ENCODE data around the gene KDR. TPM values are rescaled to one million over a fixed set of nuclear protein-coding genes. Genes with fewer than 3 reads are reported as not detected.

Gene KDR
- total RNA-seq, 1 donor from 2014 or later = not detected

DNA sequence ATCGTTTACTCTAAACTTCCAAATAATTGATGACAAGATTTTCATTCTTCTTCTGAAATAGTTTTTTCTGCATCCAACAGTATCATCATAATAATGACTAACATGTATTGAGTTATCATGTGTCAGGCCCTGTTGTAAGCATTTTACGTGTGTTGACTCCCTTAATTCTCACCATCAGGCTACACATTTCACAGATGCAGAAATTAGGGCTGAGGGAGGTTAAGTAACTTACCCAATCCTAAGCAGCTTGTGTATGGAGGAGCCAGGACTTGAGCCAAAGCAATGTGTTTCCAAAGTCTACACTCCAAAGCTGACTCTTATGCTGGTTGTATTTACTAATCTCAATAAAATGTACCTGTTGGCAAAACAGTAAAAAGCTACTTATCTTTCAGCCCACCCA lies 11.2 kb upstream of the KDR start:
- H3K4me1 Mint-ChIP-seq = no peaks in the 10 kb centered on the region
- peaks cover 7% of the 10 kb centered on the region for H3K27me3 Mint-ChIP-seq
- H3K9me3 Mint-ChIP-seq = no peaks in the 10 kb centered on the region
- no peak for DNase-seq
- intact Hi-C loops (cut with micrococcal nuclease) = no loop called here
- no peak overlapping the region for H3K27ac Mint-ChIP-seq
- H3K36me3 Mint-ChIP-seq (ENCODE audit: low read depth) = no peaks in the 10 kb centered on the region
- H3K4me3 Mint-ChIP-seq = no peak overlapping the region

DNA sequence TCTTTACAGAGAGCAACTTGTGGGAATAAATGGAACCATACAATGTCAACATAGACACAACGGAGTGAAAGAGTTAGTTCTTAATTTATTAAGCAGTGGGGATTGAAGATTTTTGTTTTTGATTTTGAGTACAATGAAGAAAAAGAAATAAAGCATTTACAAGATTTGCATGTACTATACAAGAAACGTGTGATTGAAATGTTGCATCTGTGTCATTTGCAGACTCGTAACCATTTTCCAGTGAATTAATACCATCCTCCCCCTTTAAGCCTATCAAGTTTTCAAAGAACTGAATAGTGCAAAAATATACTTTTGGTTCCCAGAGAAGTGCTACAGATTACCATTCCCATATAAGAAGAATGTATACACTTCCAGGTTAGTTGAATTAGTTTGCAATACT lies 8.6 kb upstream of the KDR start:
- Mint-ChIP-seq H3K4me1 (no peaks in the 10 kb centered on the region), H3K27ac (no peak overlapping the region), H3K36me3 (ENCODE audit: low read depth) (no peaks in the 10 kb centered on the region), H3K9me3 (no peaks in the 10 kb centered on the region), H3K4me3 (no peak overlapping the region), H3K27me3 (peaks cover 7% of the 10 kb centered on the region)
- DNase-seq = no peak
- intact Hi-C loops (cut with micrococcal nuclease) = no loop called here

- no peak overlapping the region for H3K27ac Mint-ChIP-seq
- no peak overlapping the region for H3K4me3 Mint-ChIP-seq
- peaks cover 7% of the 10 kb centered on the region for H3K27me3 Mint-ChIP-seq
- H3K9me3 Mint-ChIP-seq = no peaks in the 10 kb centered on the region
- no peaks in the 10 kb centered on the region for H3K36me3 Mint-ChIP-seq (ENCODE audit: low read depth)
- intact Hi-C loops (cut with micrococcal nuclease) = no loop called here
- DNase-seq = no peak
- no peaks in the 10 kb centered on the region for H3K4me1 Mint-ChIP-seq
Observed at GRCh38 chr4:55132775-55133174, 7.4 kb upstream of the KDR start.

GRCh38 chr4:55127521-55127920 lies 2.1 kb upstream of the KDR start:
- Mint-ChIP-seq H3K4me3 (no peak overlapping the region), H3K36me3 (ENCODE audit: low read depth) (no peaks in the 10 kb centered on the region), H3K9me3 (peaks cover 3% of the 10 kb centered on the region), H3K27me3 (peaks cover 37% of the 10 kb centered on the region), H3K4me1 (no peaks in the 10 kb centered on the region), H3K27ac (no peak overlapping the region)
- intact Hi-C loops (cut with micrococcal nuclease) = no loop called here
- no peak for DNase-seq

GRCh38 chr4:55127053-55127452 lies 1.7 kb upstream of the KDR start:
- H3K4me3 Mint-ChIP-seq = no peak overlapping the region
- H3K27me3 Mint-ChIP-seq = peaks cover 40% of the 10 kb centered on the region
- no peak overlapping the region for H3K27ac Mint-ChIP-seq
- DNase-seq = no peak
- H3K9me3 Mint-ChIP-seq = peaks cover 3% of the 10 kb centered on the region
- intact Hi-C loops (cut with micrococcal nuclease) = no loop called here
- no peaks in the 10 kb centered on the region for H3K4me1 Mint-ChIP-seq
- no peaks in the 10 kb centered on the region for H3K36me3 Mint-ChIP-seq (ENCODE audit: low read depth)

GRCh38 chr4:55125763-55126541 lies 557 bp upstream of the KDR start:
- Mint-ChIP-seq H3K27ac (no peak overlapping the region), H3K4me3 (peak overlapping the region; percentile 40), H3K4me1 (no peaks in the 10 kb centered on the region), H3K27me3 (peaks cover 40% of the 10 kb centered on the region), H3K9me3 (peaks cover 3% of the 10 kb centered on the region), H3K36me3 (ENCODE audit: low read depth) (no peaks in the 10 kb centered on the region)
- intact Hi-C loops (cut with micrococcal nuclease) = no loop called here
- no peak for DNase-seq

DNA sequence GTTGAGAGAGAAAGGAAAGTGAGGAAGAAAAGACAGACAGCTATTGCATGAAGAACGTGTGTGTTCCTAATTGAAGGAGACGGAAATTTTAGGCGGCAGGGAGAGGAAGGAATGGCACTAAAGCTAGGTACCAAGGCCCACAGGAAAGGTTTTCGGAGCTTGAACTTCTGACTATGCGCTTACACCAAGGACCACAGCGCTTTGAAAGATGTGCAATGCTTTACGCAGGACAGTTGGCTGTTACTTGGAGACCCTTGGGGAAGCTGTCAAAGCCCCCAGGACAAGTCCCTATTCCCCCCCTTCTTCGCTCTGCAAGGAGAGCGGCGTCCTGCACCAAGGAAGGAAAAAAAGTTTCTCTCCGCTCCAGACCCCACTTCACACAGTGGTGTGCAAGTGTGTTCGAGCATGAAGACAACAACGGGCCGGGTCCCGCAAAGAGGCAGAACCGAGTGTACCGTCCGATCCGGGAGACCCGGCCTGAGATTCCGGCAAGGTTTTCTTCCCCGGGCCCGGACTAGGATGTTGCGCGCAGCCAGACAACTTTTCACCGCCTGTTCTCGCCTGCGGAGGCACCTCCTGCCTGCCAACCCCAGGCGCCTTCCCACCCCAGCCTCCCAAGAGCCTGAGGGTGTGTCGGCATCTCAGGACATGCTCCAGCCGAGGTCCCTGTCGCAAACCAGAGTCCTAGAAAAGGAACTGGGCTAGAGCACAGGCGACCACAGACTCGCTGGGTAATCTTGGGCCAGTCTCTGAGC lies 896 bp downstream of the KDR start:
- intact Hi-C loops (cut with micrococcal nuclease) = no loop called here
- no peak for DNase-seq
- Mint-ChIP-seq H3K4me3 (no peak overlapping the region), H3K27me3 (peaks cover 40% of the 10 kb centered on the region), H3K4me1 (no peaks in the 10 kb centered on the region), H3K36me3 (ENCODE audit: low read depth) (no peaks in the 10 kb centered on the region), H3K9me3 (peaks cover 3% of the 10 kb centered on the region), H3K27ac (no peak overlapping the region)

- no peak for DNase-seq
- no peak overlapping the region for H3K4me3 Mint-ChIP-seq
- H3K36me3 Mint-ChIP-seq (ENCODE audit: low read depth) = no peaks in the 10 kb centered on the region
- H3K9me3 Mint-ChIP-seq = peaks cover 3% of the 10 kb centered on the region
- peaks cover 40% of the 10 kb centered on the region for H3K27me3 Mint-ChIP-seq
- H3K27ac Mint-ChIP-seq = no peak overlapping the region
- H3K4me1 Mint-ChIP-seq = no peaks in the 10 kb centered on the region
- intact Hi-C loops (cut with micrococcal nuclease) = no loop called here
Observed at GRCh38 chr4:55123791-55124190, 1.6 kb downstream of the KDR start.

- H3K4me1 Mint-ChIP-seq = no peaks in the 10 kb centered on the region
- H3K27me3 Mint-ChIP-seq = peaks cover 37% of the 10 kb centered on the region
- H3K27ac Mint-ChIP-seq = no peak overlapping the region
- intact Hi-C loops (cut with micrococcal nuclease) = no loop called here
- H3K9me3 Mint-ChIP-seq = peaks cover 3% of the 10 kb centered on the region
- no peak overlapping the region for H3K4me3 Mint-ChIP-seq
- no peaks in the 10 kb centered on the region for H3K36me3 Mint-ChIP-seq (ENCODE audit: low read depth)
- DNase-seq = no peak
Observed at GRCh38 chr4:55122235-55122634, 3.2 kb downstream of the KDR start.

DNA sequence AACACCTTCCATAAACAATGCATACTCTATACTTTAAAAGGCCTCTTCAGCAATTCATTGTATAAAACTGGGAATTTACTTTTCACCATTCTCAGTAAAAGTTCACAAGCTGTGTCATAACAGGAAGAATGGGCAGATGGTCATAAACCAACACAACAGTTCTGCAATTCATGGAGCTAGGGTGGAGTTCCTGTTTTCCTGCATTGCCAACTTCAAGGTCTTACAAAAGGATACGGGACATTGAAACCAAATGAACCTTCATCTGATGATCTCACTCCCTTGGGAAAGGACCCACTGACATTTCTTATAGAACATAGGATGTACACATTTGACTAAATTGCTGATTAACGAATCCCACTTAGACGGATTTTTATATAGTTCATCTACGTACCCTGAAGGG lies 4.1 kb downstream of the KDR start:
- H3K9me3 Mint-ChIP-seq = peaks cover 3% of the 10 kb centered on the region
- H3K4me3 Mint-ChIP-seq = no peak overlapping the region
- intact Hi-C loops (cut with micrococcal nuclease) = no loop called here
- no peak overlapping the region for H3K27ac Mint-ChIP-seq
- H3K4me1 Mint-ChIP-seq = no peaks in the 10 kb centered on the region
- no peaks in the 10 kb centered on the region for H3K36me3 Mint-ChIP-seq (ENCODE audit: low read depth)
- H3K27me3 Mint-ChIP-seq = peaks cover 31% of the 10 kb centered on the region
- no peak for DNase-seq

- H3K36me3 Mint-ChIP-seq (ENCODE audit: low read depth) = no peaks in the 10 kb centered on the region
- no peak overlapping the region for H3K4me3 Mint-ChIP-seq
- no peaks in the 10 kb centered on the region for H3K9me3 Mint-ChIP-seq
- DNase-seq = no peak
- intact Hi-C loops (cut with micrococcal nuclease) = no loop called here
- no peak overlapping the region for H3K27ac Mint-ChIP-seq
- peaks cover 8% of the 10 kb centered on the region for H3K27me3 Mint-ChIP-seq
- H3K4me1 Mint-ChIP-seq = no peaks in the 10 kb centered on the region
Observed at GRCh38 chr4:55118397-55118796, 7.0 kb downstream of the KDR start.

DNA sequence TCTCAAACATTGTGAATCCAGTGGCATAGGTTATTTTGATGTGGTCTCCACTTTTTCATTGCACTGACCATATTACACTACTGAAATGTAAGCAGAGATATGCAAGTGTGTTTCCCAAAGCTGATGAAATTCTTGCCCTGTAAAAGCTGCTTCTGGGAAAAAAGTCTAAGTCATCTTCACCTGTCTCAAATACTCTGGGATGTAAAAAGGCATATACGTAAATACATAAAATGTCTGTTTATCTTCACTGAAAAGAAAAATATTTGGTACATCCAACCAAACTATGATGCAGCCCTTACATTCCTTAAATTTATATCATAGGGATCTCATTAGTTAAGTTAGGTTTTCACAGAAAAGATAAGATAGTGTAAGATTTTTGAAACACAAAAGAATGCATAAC lies 7.9 kb downstream of the KDR start:
- H3K4me1 Mint-ChIP-seq = no peaks in the 10 kb centered on the region
- H3K9me3 Mint-ChIP-seq = no peaks in the 10 kb centered on the region
- intact Hi-C loops (cut with micrococcal nuclease) = no loop called here

DNA sequence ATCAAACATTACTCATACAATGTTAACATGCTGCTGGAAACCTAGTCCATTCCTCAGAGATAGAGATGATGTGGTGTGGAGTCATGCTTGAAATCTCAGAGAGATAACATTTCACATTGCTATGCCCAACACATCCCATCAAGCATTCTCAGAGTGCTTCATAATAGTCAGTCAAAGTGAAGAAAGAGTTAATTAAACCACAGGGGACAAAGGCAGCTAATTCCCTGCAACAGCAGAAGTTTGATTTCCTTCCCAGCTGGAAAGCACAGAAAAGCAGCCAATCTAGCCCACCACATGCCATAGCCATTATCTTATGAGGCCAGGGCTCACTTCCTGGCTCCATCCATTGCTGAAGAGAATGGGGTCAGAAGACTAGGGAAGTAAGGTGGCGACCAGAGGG lies 8.9 kb downstream of the KDR start:
- Mint-ChIP-seq H3K36me3 (ENCODE audit: low read depth) (no peaks in the 10 kb centered on the region), H3K9me3 (no peaks in the 10 kb centered on the region), H3K4me1 (no peaks in the 10 kb centered on the region), H3K27ac (no peak overlapping the region), H3K27me3 (peaks cover 2% of the 10 kb centered on the region), H3K4me3 (no peak overlapping the region)
- intact Hi-C loops (cut with micrococcal nuclease) = no loop called here
- DNase-seq = no peak

More for the DNA sequence above, 7.9 kb downstream of the KDR start:
- H3K27me3 Mint-ChIP-seq = peaks cover 4% of the 10 kb centered on the region
- H3K27ac Mint-ChIP-seq = no peak overlapping the region
- DNase-seq = no peak
- no peaks in the 10 kb centered on the region for H3K36me3 Mint-ChIP-seq (ENCODE audit: low read depth)
- no peak overlapping the region for H3K4me3 Mint-ChIP-seq

- Mint-ChIP-seq H3K27ac (no peak overlapping the region), H3K9me3 (peaks cover 4% of the 10 kb centered on the region), H3K4me1 (no peaks in the 10 kb centered on the region), H3K4me3 (no peak overlapping the region), H3K36me3 (ENCODE audit: low read depth) (no peaks in the 10 kb centered on the region), H3K27me3 (no peaks in the 10 kb centered on the region)
- DNase-seq = no peak
- intact Hi-C loops (cut with micrococcal nuclease) = no loop called here
Observed at GRCh38 chr4:55111601-55112000, 13.8 kb downstream of the KDR start.
